Ramos (cell line): ENCODE results near the gene KCNC3.
"Not testable (repeated sequence)": the region's sequence is repeated elsewhere in the genome, so short reads cannot be mapped to it uniquely, and the experiment has no call there.

ENCODE experiments used
- in situ Hi-C: fragments of 300-500 bp; cut with MboI; formaldehyde crosslinking; loops from one replicate; pipeline ENCODE4 v1.14.3; 2022; ENCODE audit warnings: low sequenced_read_pairs; ENCODE audit not compliant: unreplicated experiment

KCNC3 gene

DNA sequence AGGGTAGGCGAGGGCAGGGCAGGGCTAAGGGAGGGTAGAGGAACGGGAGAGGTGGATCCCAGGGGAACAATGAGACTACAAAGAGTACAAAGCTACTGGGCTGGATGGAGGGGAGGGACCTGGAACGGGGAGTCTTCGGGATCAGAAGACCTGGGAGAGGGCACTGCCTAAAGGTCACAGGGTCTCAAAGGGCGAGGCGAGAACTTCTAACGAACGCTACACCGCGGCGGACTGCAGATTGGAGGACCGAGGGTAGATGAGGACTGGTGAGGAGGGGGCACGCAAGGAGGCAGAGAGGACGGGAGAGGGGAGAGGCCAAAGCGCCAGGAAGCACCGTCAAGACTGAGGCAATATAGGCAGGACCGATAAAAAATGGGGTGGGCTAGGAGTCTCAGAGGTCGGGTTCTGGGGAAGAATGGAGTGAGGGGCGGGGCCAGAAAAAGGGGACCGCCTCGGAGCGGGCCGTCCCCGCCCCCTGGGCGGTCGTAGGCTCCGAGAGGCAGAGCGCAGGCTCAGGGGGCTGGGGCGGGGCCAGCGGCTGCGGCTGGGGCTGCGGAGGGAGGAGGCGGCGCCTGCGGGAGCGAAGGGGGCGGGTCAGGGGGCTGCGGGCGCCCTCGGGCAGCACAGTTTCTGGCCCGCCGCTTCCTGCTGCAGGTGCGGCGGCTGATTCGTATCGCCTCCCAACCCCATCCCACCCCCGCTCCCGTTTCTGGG, 1.3 kb upstream of the KCNC3 start:
- in situ Hi-C loops = no loop called here

DNA sequence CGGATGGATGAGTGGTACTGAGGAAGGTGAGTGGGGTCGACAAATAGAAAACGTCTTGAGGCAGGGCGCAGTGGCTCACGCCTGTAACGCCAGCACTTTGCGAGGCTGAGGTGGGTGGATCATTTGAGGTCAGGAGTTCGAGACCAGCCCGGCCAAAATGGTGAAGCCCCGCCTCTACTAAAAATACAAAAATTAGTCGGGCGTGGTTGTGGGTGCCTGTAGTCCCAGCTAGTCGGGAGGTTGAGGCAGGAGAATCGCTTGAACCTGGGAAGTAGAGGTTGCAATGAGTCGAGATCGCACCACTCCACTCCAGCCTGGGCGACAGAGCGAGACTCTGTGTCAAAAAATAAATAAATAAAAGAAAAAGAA, 733 bp upstream of the KCNC3 start:
- in situ Hi-C loops = not testable (repeated sequence)

DNA sequence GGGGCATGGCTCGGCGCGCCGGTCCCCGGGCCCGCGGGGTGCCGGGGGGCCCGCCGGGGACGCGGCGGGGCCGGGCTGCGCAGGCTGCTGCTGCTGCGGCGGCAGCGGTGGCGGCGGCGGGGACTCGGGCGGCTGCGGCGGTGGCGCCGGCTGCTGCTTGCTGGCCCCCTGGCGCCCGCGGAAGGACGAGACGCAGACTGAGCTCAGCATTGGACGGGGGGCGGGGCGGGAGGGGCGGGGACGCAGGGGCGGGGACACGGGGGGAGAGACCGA, 368 bp downstream of the KCNC3 start:
- in situ Hi-C loops = no loop called here

DNA sequence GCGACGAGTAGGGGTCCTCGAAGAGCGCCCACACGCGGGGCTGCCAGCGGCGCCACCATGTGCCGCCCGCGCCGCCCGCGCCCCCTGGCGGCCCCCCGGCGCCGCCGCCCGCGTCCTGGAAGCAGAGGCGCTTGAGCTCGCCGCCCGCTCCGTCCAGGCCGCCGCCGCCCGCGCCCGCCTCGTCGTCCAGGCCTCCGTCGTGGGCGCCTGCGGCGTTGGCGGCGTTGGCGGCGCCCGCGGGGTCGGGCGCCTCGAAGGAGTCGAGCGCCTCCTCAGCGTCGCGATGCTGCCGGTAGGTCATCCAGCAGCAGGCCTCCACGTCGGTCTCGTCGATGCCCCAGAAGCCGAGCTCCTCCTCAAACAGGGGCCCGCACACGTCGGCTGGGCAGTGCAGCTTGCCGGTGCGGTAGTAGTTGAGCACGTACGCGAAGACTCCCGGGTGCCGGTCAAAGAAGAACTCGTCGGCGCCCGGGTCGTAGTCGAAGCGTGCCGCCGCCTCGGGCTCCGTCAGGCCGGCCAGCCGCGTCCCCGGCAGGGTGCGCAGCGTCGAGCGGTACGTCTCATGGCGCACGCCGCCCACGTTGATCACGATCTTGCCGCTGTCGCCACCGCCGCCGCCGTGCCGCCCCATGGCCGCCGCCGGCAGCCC, 829 bp downstream of the KCNC3 start:
- in situ Hi-C loops = no loop called here

DNA sequence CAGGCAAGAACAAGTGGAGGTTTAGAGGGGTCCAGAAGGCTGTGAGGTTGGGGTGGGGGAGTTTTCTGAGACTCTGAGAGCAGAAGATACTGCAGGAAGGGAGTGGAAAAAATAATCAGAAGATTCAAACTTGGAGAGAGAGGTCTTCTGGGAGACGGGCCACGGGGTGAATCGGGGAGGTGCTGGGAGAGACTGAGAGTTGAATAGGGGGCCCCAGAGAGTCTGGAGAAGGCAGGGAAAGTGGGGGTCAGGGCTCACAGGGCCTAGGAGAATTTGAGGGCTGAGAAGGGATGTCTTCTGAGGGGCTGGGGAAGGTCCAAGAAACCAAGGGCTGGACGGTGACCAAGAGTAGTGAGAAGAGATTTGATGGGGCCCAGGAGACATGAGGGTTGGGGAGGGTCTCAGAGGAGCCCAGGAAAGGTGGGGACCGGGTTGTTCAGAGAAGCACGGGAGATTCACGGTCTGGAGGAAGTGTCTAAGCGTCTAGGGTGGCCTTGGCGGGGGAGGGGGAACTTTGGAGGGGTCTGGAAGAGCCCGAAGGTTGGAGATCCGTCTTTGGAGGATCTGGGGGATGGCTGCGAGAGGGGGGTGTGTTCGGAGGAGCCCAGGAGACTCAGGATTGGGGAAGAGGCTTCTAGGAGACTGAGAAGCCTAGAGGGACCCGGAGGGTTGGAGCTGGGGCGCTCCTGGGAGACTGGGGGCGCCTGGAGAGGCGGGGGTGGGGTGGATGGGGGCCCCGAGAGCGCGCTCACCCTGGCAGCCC, 1.5 kb downstream of the KCNC3 start:
- in situ Hi-C loops = no loop called here

DNA sequence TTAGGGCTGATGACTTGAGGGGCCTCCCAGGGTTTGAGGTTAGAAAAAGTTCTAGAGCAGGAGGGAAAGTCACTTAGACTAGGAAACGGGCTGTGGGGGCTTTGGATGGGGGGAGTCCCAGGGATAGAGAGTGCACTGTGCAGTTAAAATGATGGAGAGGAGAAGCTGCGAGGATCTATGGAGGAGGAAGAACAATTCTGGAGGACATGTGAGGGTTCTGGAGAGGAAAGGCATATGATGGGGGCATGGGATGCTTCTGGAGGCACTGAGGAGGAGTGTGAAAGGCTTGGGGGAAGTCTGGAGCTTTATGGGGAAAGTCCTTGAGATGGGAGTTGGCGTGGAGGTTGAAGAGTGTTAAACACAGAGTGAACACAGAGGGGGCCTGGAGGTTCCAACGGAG, 2.2 kb downstream of the KCNC3 start:
- in situ Hi-C loops = no loop called here

DNA sequence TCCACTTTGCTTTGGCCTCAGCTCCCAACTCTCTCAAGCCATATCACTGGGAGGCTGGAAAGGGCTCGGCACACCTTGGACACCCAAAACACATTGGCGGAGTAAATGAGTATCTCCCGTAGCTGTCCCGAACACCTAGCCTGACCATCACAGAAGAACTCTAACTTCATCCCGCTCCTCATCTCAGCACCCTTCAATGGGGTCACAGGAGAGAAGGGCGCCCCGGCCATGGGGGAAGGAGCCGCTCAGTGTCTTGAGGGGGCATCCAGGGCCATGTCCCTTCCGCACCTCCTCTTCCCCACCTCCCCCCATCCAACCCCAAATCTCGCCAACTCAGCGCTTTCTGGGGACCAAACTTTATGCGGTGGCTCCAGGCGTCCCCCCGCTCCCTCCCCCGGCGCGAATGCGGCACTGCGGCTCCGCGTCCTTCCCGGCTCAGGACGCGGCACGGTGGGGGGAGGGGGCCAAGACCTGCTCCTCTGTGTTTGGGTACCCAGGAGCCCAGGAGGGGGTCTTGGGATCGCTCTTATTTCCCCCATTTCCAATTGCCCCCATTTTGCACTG, 3.0 kb downstream of the KCNC3 start:
- in situ Hi-C loops = no loop called here

DNA sequence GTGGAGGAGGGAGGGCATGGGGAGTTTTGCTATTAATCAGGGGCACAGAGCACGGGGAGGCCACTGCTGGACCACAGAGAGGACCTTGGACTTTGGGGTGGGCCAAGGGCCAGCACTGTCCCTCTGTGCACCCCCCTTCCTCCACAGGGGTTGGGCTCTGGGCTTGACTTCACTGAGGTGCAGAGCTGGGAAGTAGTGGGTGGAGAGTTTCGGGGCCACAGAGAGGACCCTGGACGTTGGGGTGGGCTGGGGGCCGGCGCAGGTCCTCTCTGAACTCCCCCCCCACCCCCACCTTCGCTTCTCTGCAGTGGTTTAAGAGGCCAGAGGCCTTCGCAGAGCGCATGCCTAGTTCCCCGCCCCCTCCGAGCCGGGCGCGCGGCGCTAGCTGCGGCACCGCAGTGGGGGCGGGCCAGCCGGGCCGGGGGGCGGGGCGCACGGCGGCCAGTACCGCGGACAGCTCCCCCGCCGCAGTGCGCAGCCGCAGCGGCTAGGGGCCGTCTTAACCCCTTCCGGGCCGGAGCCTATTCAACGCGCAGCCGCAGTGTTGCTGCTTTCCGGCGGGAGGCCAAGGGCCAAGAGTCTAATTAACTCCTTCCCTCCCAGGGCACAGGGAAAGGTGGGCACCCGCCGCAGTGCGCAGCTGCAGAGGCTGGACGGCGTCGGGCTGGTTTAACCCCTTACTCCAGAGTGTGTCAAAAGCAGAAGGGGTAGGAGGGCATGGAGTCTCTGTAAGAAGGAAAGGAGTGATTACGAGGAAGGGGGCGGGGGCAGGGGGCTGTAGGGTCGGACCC, 3.7 kb downstream of the KCNC3 start:
- in situ Hi-C loops = no loop called here

DNA sequence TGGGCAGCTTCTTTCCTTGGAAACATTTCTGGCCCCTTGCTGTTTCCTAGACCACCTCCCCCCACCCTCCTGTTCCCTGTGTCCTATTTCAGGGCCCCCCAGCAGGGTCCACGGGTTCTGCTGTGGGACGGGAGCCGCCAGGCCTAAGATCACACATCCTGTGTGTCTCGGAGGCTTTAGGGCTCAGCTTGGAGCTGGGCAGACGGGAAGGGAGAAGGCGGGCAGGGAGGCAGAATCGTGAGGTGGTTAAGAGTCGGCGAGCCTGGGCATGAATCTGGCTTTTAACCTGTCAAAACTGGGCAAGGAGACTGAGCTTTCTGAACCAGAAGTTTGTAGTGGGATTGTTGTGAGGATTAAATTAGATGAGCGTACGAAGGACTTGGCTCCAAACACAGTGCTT, 4.8 kb downstream of the KCNC3 start:
- in situ Hi-C loops = no loop called here

DNA sequence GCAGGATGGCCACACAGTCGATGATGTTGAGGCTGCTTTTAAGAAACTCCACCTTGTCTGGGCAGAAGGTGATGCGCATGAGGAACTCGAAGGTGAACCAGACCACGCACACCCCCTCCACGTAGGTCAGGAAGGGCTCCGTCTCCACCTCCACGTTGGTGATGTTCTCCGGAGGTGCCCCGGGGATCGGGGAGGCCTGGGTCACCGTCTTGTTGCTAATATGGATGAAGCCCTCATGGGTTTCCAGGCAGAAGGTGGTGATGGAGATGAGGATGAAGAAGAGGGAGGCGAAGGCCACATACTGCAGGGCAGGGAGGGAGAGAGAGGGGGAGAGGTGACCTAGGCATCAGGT, 5.4 kb downstream of the KCNC3 start:
- in situ Hi-C loops = no loop called here

DNA sequence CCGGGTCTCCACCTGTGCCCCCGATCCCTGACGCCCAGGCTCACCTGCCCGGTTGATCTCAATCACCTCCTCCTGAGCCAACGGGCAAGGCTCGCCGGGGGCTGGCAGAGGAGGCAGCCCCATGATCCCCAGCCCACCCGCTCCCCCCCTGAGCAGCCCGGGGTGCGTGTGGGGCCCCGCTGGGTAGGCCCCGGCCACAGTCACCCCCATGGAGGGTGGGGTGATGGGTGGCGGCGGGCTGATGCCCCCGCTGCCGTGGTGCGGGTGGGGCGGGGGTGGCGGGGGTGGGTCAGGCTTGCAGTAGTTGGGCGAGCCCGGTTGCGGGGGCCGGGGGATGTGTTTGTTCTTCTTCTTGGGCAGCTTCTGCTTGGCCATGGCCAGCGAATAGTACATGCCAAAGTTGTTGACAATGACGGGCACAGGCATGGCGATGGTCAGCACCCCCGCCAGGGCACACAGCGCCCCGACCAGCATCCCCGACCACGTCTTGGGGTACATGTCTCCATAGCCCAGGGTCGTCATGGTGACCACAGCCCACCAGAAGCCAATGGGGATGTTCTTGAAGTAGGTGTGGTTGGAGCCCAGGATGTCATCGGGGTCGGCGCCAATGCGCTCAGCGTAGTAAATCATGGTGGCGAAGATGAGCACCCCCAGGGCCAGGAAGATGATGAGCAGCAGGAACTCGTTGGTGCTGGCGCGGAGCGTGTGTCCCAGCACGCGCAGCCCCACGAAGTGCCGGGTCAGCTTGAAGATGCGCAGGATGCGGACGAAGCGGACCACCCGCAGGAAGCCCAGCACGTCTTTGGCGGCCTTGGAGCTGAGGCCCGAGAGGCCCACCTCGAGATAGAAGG, 6.0 kb downstream of the KCNC3 start:
- in situ Hi-C loops = no loop called here

DNA sequence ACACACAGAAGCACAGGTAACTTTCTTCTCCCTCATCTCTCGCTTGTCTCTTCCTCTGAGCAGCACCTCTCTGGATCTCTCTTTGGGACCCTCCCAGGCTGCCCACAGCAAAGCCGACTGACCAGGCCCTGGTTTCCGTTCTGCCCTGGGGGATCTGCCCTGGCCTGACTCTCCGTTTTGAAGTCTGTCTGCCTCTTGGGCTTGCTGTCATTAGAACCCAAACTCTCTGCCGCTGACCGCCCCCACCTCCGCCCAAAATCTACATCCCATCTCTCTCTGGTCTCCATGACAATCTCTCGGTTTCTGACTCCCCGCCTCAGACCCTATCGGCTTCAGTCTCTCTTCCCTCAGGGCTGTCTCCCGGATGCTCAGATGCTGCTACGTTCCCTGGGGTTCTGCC, 6.9 kb downstream of the KCNC3 start:
- in situ Hi-C loops = no loop called here

DNA sequence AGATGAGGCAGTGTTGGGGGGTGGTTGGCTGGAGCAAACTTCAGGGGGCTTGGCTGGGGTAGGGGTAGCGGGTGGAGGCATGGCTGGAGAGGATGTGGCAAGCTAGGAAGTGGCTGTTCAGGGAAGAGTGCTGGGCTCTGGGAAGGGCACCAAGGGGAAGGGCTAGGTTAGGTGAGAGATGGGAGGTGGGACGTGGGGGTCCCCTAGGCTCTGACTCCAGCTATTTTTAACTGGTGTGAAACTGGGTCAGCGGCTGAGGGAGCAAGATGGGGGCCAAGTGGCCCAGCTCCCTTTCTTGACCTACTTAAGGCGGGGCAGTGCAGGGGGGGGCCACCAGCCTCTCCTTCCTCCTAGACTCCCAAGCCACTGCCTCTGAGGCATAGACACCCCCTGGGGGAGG, 7.3 kb downstream of the KCNC3 start:
- in situ Hi-C loops = no loop called here

DNA sequence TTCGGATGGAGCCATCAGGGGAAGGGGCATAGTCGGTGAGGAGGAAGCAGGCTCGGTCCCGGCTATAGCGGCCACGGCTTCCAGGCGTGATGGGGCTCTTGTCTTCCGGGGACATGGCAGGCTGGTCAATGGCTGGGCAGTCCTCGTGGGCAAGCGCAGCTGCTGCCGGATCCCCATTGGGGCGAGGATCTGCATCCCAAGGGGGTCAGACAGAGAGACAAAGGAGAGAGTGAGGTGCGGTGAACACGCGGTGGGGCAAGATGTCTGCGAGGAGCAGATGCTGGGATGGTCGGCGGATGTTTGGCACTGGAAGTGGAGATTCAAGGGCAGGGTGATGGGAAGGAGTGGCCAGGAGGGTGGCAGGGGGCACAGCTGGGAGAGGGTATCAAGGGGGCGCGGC, 8.6 kb downstream of the KCNC3 start:
- in situ Hi-C loops = no loop called here

DNA sequence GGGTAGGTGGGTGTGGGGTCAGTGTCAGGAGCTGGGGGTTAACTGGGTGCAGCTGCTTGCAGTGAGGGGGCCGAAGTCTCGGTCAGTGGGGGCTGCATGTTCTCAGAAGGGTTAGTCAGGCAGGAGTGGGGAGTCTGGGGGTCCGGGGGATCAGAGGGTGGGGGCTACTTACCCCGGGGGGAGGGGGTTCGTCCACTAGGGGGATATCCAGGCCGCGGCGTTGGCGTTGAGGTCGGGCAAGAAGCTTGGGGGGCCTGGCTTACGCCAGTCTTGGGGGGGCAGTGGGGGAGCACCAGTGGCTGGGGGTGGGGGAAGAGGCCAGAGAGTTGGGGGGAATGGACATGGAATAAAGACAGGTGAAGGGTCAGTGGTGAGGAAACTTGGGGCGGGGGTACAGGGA, 9.1 kb downstream of the KCNC3 start:
- in situ Hi-C loops = no loop called here

DNA sequence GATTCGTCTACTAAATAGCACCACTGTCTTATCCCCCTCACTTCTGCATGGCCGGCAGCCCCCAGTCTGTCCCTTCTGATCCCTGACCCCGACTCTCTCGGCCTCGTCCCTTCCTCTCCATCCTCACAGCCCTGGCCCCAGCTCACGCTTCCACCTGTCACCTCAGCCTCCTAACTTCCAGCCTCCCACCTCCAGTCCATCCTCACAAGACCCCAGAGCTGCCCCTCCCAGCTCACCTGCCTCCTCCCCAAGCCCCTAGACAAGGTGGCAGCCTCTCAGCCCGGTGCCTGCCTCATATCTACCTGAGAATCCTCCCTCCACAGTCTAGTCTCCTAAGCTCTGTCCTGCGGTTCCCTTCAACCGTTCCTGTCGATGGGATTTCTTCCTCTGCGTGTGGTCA, 10.0 kb downstream of the KCNC3 start:
- in situ Hi-C loops = no loop called here

DNA sequence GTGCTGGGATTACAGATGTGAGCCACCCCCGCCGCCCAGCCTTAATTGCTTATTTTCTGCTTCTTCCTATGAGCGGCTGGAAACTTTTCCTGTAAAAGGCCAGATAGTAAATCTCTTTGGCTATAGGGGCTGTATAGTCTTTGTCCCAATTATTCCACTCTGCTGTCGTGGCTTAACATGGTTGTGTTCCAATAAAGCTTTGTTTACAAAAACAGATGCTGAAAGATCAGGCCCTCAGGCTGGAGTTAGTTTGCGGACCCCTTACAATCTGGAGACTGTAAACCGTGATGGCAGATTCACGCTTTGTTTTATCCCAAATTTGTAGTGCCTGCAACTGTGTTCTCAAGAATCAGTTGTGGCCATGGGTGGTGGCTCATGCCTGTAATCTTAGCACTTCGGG, 10.7 kb downstream of the KCNC3 start:
- in situ Hi-C loops = no loop called here

DNA sequence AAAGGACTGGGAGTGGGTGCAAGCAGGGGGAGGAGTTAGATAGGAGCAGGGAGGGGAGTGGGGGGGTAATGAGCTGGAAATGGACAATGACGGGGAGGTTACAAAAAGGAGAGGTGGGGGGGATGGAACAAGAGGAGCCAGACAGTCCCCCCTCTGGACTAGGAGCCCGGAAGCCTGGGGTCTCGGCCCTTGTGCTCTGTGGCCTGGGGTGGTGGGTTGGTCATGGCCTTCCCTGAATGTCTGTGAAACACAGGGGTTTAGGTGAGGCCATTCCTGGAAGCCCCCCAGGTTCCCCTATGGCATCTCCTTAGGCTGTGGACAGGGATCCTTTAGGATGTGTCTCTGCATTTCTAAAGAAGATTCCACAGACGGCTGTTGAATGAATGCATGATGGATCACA, 12.1 kb downstream of the KCNC3 start:
- in situ Hi-C loops = no loop called here

DNA sequence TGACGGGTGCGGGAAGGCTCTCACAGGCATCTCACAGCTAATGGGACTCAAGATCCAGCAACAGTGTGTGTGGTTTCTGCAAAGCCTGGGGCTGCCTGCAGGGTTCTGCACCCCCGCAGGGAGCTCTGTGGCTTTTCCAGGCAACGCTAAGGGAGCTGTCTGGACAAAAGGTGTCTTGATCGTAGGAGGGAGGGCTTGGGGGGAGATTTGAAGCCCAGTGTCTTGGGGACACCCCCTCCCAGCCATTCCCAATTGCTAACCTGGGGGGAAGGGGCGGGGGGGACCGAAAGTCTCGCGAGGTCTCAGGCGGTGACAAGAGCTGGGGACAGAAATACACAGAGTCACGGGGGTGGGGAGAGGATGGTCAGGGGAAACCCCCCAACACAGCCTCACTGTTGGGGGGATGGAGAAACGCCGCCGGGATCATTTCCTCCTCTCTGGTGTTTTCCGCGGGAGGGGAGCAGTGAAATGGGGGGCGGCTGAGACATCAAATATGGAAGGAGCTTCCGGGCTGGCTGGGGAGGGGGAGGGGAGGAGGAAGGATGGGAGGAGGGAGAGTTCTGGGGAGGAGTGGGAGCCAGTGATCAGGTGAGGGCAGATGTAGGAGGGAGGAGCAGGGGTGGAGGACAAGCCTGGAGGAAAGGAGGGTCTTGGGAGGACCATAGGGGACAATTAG, 13.3 kb downstream of the KCNC3 start:
- in situ Hi-C loops = no loop called here
